Lung (tissue), 12 donors: ENCODE measurements around the gene FRAS1. TPM values are rescaled to one million over a fixed set of nuclear protein-coding genes. Genes with fewer than 3 reads are reported as not detected.
"Not testable (repeated sequence)": the region's sequence is repeated elsewhere in the genome, so short reads cannot be mapped to it uniquely, and the experiment has no call there.

ENCODE experiments used
- ATAC-seq: fragments of 200-7000 bp; cut with Tn5 transposase; one replicate; pipeline ENCODE4 v1.9.1; 2020; ENCODE audit warnings: moderate number of reproducible peaks; ENCODE audit not compliant: insufficient read depth, low FRiP score
- DNase-seq, 3 donors: peaks; one replicate each; pipeline ENCODE4 v3.0.0-alpha.2; 2013 to 2017
- H3K27ac ChIP-seq, 2 donors: one replicate each; pipeline ENCODE4 v1.5.1; 2013; ENCODE audit warnings: mild to moderate bottlenecking in 2 of 2, moderate library complexity in 2 of 2, control low read depth in 1 of 2, inconsistent platforms in 1 of 2, low read depth in 1 of 2, low read length in 1 of 2
- H3K27me3 ChIP-seq, 3 donors: one replicate each; pipeline ENCODE4 v1.5.1; 2013; ENCODE audit warnings: low read length in 2 of 3; ENCODE audit not compliant: control insufficient read depth in 3 of 3, insufficient read depth in 3 of 3
- H3K36me3 ChIP-seq, 4 donors: one replicate each; pipeline ENCODE4 v1.5.1; 2013; ENCODE audit warnings: low read length in 4 of 4, mild to moderate bottlenecking in 1 of 4, moderate library complexity in 1 of 4; ENCODE audit not compliant: control insufficient read depth in 4 of 4, insufficient read depth in 4 of 4
- H3K4me1 ChIP-seq, 5 donors: one replicate each; pipeline ENCODE4 v1.5.1; 2013; ENCODE audit warnings: low read length in 5 of 5, mild to moderate bottlenecking in 2 of 5, moderate library complexity in 1 of 5; ENCODE audit not compliant: control insufficient read depth in 5 of 5, insufficient read depth in 5 of 5
- H3K4me3 ChIP-seq: one replicate; pipeline ENCODE4 v1.5.1; 2013; ENCODE audit warnings: mild to moderate bottlenecking, control low read depth, moderate library complexity
- H3K9ac ChIP-seq, 2 donors: one replicate each; pipeline ENCODE4 v1.5.1; 2013; ENCODE audit warnings: low read length in 2 of 2, control low read depth in 1 of 2; ENCODE audit not compliant: insufficient read depth in 1 of 2
- H3K9me3 ChIP-seq, 4 donors: one replicate each; pipeline ENCODE4 v1.5.1; 2013; ENCODE audit warnings: low read length in 3 of 4, mild to moderate bottlenecking in 1 of 4, moderate library complexity in 1 of 4; ENCODE audit not compliant: control insufficient read depth in 4 of 4, insufficient read depth in 3 of 4
- CTCF ChIP-seq: IDR thresholded peaks from 2 replicates; pipeline ENCODE4 v1.5.1; 2012; ENCODE audit warnings: mild to moderate bottlenecking; ENCODE audit errors: control extremely low read depth, extremely low read depth
- WGBS, 2 donors: extraction: QIAGEN DNeasy Blood & Tissue Kit; methylation state at CpG; one replicate each; pipeline ENCODE4 v1.1.7; 2013; 5-methylcytosine and 5-hydroxymethylcytosine counted together
- polyA plus RNA-seq, 2 donors: library from polyadenylated mRNA; stranded (reverse); fragments of 200-250 nt; gene quantifications; one replicate each; pipeline ENCODE4 v1.2.1, GENCODE V29; 2013
- total RNA-seq, 2 donors: library from RNA; depleted of rRNA in 1 of 2; stranded (reverse); fragments of >200 nt in 1 of 2; gene quantifications; one replicate each; pipeline ENCODE4 v1.2.1, GENCODE V29; 2014 to 2021
- donor health status: control.
- donor health status: control.
- donor health status: Bipolar disorder and iron deficiency.
- donor health status: healthy.
- donor health status: DM: yes; HTN: yes; CAD: no.

Gene FRAS1
- total and polyA plus RNA-seq, 4 donors, result 0.45 to 53.8 (median 6.9) TPM

DNA sequence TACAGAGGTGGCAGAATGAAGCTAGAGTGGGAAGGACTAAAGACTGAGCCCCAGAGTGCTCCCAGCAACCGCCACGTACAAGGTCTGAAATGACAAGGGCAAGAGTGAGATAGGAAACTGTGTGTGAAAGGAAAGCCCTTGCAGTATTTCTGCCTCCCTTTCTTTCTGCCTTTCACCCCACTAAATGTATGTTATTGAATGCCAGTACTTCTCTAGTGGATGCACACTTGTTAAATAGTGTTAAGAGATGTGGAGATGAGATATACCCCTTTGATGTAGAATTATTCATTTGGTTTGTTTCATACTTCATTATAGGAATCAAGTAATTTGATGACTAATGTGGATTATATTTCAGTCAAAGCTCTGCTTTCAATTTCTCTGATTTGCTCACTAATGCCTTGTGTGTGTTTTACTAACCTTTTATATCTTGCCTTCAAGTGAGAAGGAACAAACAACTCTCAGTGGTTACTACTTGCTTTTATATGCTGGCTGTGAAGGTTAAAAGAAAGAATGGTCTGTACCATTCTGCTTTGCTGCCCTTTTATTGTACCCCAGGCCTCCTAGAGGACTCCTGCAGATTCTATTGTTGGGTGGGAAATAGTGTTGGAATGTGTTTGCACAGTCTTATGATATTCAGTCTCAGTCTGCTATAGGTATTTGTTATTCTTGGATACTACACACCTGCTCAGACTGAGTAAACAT is 486.5 kb downstream of the FRAS1 start:
- DNase-seq (no peak), ATAC-seq (no peak)
- Histone ChIP-seq H3K36me3 (no peaks in the 10 kb centered on the region), H3K4me1 (peaks cover 2 to 29% (median 9%) of the 10 kb centered on the region in 5 donors), H3K9ac (no peak overlapping the region), H3K27me3 (no peaks in the 10 kb centered on the region), H3K4me3 (no peak overlapping the region), H3K9me3 (no peaks in the 10 kb centered on the region), H3K27ac (peak overlapping the region in 1 of 2 donors; percentile 26)
- 90 to 100% methylated on average over 2 of the region's 2 CpGs for WGBS, 2 donors
- no peak for TF ChIP-seq CTCF

DNA sequence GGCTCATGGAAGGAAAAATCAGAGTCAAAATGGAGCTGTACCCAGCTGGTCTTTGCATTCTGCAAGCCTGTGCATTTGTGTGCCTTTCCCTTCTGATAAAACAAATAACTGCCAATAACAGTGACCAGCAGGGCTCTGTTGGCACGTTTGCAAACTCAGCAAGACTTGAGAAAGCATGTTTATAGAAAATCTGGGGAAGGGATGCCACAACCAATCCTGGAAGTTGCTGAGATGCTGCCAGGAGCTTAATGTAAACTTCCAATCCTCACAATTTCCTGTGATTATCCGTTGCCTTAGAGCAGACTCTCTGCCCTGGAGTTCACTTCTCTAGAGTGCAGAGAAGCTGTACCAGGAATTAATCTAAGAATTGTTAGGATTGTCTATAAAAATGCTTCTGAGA is 487.6 kb downstream of the FRAS1 start:
- WGBS, 2 donors, result 50 to 65% methylated on average over 2 of the region's 2 CpGs

GRCh38 chr4:78545275-78546246 is 488.4 kb downstream of the FRAS1 start:
- H3K27me3 ChIP-seq, result no peaks in the 10 kb centered on the region
- no peak overlapping the region for H3K27ac ChIP-seq
- no peaks in the 10 kb centered on the region for H3K9me3 ChIP-seq
- DNase-seq, result no peak
- no peak for ATAC-seq
- H3K36me3 ChIP-seq, result no peaks in the 10 kb centered on the region
- WGBS, 2 donors, result 76 to 89% methylated on average over 5 of the region's 5 CpGs
- H3K4me3 ChIP-seq, result no peak overlapping the region
- peaks cover 2 to 29% (median 9%) of the 10 kb centered on the region in 5 donors for H3K4me1 ChIP-seq
- H3K9ac ChIP-seq, result no peak overlapping the region
- no peak for TF ChIP-seq CTCF

More for the DNA sequence above, 487.6 kb downstream of the FRAS1 start:
- H3K9ac ChIP-seq, result no peak overlapping the region
- H3K27ac ChIP-seq, result no peak overlapping the region
- no peak for TF ChIP-seq CTCF
- no peak for ATAC-seq
- peak; percentile 75 to 92 (median 78) for DNase-seq
- H3K9me3 ChIP-seq, result no peaks in the 10 kb centered on the region
- no peak overlapping the region for H3K4me3 ChIP-seq
- H3K36me3 ChIP-seq, result no peaks in the 10 kb centered on the region
- H3K27me3 ChIP-seq, result no peaks in the 10 kb centered on the region
- H3K4me1 ChIP-seq, result peaks cover 2 to 29% (median 9%) of the 10 kb centered on the region in 5 donors

- DNase-seq, H3K9me3 ChIP-seq, ATAC-seq, H3K36me3 ChIP-seq, H3K27ac ChIP-seq, H3K4me3 ChIP-seq, H3K27me3 ChIP-seq, H3K9ac ChIP-seq: not testable (repeated sequence)
- H3K4me1 ChIP-seq, result peaks cover 0 to 41% (median 8%) of the 10 kb centered on the region in 5 donors
- 88 to 90% methylated on average over 17 to 28 of the region's 28 CpGs for WGBS, 2 donors
These were observed 490.8 kb downstream of the FRAS1 start for GRCh38 chr4:78547899-78548298.

DNA sequence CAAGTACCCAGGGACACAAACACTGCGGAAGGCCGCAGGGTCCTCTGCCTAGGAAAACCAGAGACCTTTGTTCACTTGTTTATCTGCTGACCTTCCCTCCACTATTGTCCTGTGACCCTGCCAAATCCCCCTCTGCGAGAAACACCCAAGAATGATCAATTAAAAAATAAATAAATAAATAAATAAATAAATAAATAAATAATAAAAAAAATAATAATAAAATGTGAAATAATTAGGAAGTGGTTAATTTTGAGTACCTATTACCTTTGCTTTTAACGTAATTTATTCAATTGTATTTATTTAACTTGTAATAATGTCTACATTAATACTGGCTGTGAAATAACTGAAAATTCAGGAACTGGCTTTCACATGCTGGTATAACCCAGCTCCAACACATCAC is 491.8 kb downstream of the FRAS1 start:
- WGBS, 2 donors, result 86 to 93% methylated on average over 2 of the region's 4 CpGs
- not testable (repeated sequence) for ATAC-seq, DNase-seq, H3K4me3 ChIP-seq, H3K9me3 ChIP-seq, H3K9ac ChIP-seq, H3K36me3 ChIP-seq, H3K27me3 ChIP-seq, H3K27ac ChIP-seq
- H3K4me1 ChIP-seq, result peaks cover 0 to 41% (median 6%) of the 10 kb centered on the region in 5 donors
